Keratinocyte (primary cell): Measurements from ENCODE around the gene TMEM151B. TPM values are rescaled to one million over a fixed set of nuclear protein-coding genes. Genes with fewer than 3 reads are reported as not detected.
A peak's percentile ranks its signal among the peaks of the same experiment; 100 is the strongest.

Experiments used
- DNase-seq: peaks from one replicate; pipeline ENCODE4 v3.0.0-alpha.2; 2011; ENCODE audit warnings: low read depth, missing footprints, low spot score
- FAIRE-seq: peaks from 2 replicates; lab custom pipeline; 2011; peaks lifted over from hg19 to GRCh38; lab: Jason Lieb, UNC
- H2AFZ ChIP-seq: 2 replicates; pipeline ENCODE4 v1.6.0; 2012; ENCODE audit warnings: low read length, control low read depth, inconsistent platforms; ENCODE audit not compliant: control insufficient read depth
- H3K27ac ChIP-seq: 2 replicates; pipeline ENCODE4 v1.5.1; 2011; ENCODE audit warnings: low read length; ENCODE audit not compliant: control insufficient read depth, insufficient read depth
- H3K27me3 ChIP-seq: 3 replicates; pipeline ENCODE4 v1.6.0; 2011; ENCODE audit warnings: low read length; ENCODE audit not compliant: control insufficient read depth, insufficient read depth; ENCODE audit errors: extremely low read depth
- H3K36me3 ChIP-seq, 2 experiments: 2 replicates in 1 of 2; 3 replicates in 1 of 2; pipeline ENCODE4 v1.5.1; 2011; ENCODE audit warnings: low read length in 2 of 2, mild to moderate bottlenecking in 1 of 2; ENCODE audit not compliant: control insufficient read depth in 2 of 2, insufficient read depth in 2 of 2; ENCODE audit errors: extremely low read depth in 1 of 2
- H3K4me1 ChIP-seq: 3 replicates; pipeline ENCODE4 v1.5.1; 2011; ENCODE audit warnings: low read length; ENCODE audit not compliant: control insufficient read depth, insufficient read depth; ENCODE audit errors: extremely low read depth
- H3K4me2 ChIP-seq: 3 replicates; pipeline ENCODE4 v1.6.0; 2011; ENCODE audit warnings: low read depth, low read length; ENCODE audit not compliant: control insufficient read depth, insufficient read depth; ENCODE audit errors: extremely low read depth
- H3K4me3 ChIP-seq, 3 experiments: fragments of 200-600 bp in 1 of 3; sonication (generic) in 1 of 3; 2 replicates in 2 of 3; 3 replicates in 1 of 3; pipeline ENCODE4 v1.5.1; 2011 to 2016; ENCODE audit warnings: low read length in 3 of 3, mild to moderate bottlenecking in 3 of 3, control low read depth in 2 of 3, inconsistent platforms in 1 of 3, low read depth in 1 of 3, mixed read lengths in 1 of 3, mixed run types in 1 of 3, moderate library complexity in 1 of 3; ENCODE audit not compliant: control insufficient read depth in 2 of 3, insufficient read depth in 2 of 3; ENCODE audit errors: extremely low read depth in 1 of 3
- H3K79me2 ChIP-seq: 2 replicates; pipeline ENCODE4 v1.6.0; 2012; ENCODE audit warnings: low read length; ENCODE audit not compliant: control insufficient read depth, insufficient read depth
- H3K9ac ChIP-seq: 3 replicates; pipeline ENCODE4 v1.6.0; 2011; ENCODE audit warnings: low read length; ENCODE audit not compliant: control insufficient read depth, insufficient read depth; ENCODE audit errors: extremely low read depth
- H3K9me1 ChIP-seq: 3 replicates; pipeline ENCODE4 v1.6.0; 2011; ENCODE audit warnings: low read length; ENCODE audit not compliant: control insufficient read depth, insufficient read depth; ENCODE audit errors: extremely low read depth
- H3K9me3 ChIP-seq: 2 replicates; pipeline ENCODE4 v1.5.1; 2012; ENCODE audit warnings: low read depth, low read length; ENCODE audit not compliant: control insufficient read depth
- H4K20me1 ChIP-seq: 3 replicates; pipeline ENCODE4 v1.6.0; 2011; ENCODE audit warnings: low read length; ENCODE audit not compliant: control insufficient read depth, insufficient read depth; ENCODE audit errors: extremely low read depth
- CTCF ChIP-seq, 3 experiments: IDR thresholded peaks in 1 of 3; conservative IDR thresholded peaks in 1 of 3; optimal IDR thresholded peaks in 1 of 3; 2 replicates in 2 of 3; 3 replicates in 1 of 3; pipeline versions ENCODE3 to v1.5.1; 2011; ENCODE audit warnings: low read length in 3 of 3, mild to moderate bottlenecking in 3 of 3, moderate library complexity in 2 of 3, control low read depth in 1 of 3, inconsistent platforms in 1 of 3; ENCODE audit not compliant: insufficient read depth in 2 of 3; ENCODE audit errors: extremely low read depth in 1 of 3
- EZH2 ChIP-seq: IDR thresholded peaks from one replicate; pipeline ENCODE4 v1.6.1; 2012; ENCODE audit warnings: inconsistent platforms, mild to moderate bottlenecking, low read length, moderate library complexity
- dilution Hi-C: fragments of 300-500 bp; cut with MboI; formaldehyde crosslinking; loops from one replicate; pipeline ENCODE4 v1.7.0; 2020; ENCODE audit warnings: low sequenced_read_pairs; ENCODE audit not compliant: extremely low pct_ligation_motif_present
- polyA plus RNA-seq, 5 experiments: library from polyadenylated mRNA; depleted of rRNA in 3 of 5; stranded (reverse) in 3 of 5; stranded (forward) in 1 of 5; unstranded in 1 of 5; fragments of >200 nt; gene quantifications; 1 replicate in 1 of 5; 2 replicates in 3 of 5; 3 replicates in 1 of 5; pipeline versions ENCODE4 v1.2.1 to v1.2.3, GENCODE V29; 2011 to 2012; ENCODE audit warnings: missing spikeins in 2 of 5, low read depth in 1 of 5, low replicate concordance in 1 of 5

Gene TMEM151B
- polyA plus RNA-seq, 1 donor (not counting 4 experiments of a cell fraction or from before 2014, with no cell fraction given) = not detected

GRCh38 chr6:44265722-44266233 lies 4.5 kb upstream of the TMEM151B start:
- H2AFZ ChIP-seq = no peak overlapping the region
- H3K4me2 ChIP-seq = no peak overlapping the region
- no peak for TF ChIP-seq EZH2
- TF ChIP-seq CTCF (optimal IDR thresholded peaks at IDR 0.05 in 1 of 3, IDR thresholded peaks at IDR 0.05 in 1 of 3, conservative IDR thresholded peaks at IDR 0.05 in 1 of 3; ENCODE audit: extremely low read depth in 1 of 3, insufficient read depth in 2 of 3, low read length in 3 of 3) = no peak
- DNase-seq (no peak), FAIRE-seq (no peak)
- peaks cover 3% of the 10 kb centered on the region for H4K20me1 ChIP-seq
- peaks cover 16% of the 10 kb centered on the region for H3K27me3 ChIP-seq
- peaks cover 33% of the 10 kb centered on the region for H3K4me1 ChIP-seq
- peak overlapping the region in 1 of 3 experiments; percentile 63 for H3K4me3 ChIP-seq
- no peak overlapping the region for H3K9ac ChIP-seq
- H3K36me3 ChIP-seq = peaks cover 5 to 6% of the 10 kb centered on the region in 2 experiments
- no peaks in the 10 kb centered on the region for H3K9me3 ChIP-seq
- no peaks in the 10 kb centered on the region for H3K9me1 ChIP-seq
- dilution Hi-C loops = no loop called here
- H3K27ac ChIP-seq = no peak overlapping the region
- H3K79me2 ChIP-seq = peaks cover 26% of the 10 kb centered on the region

GRCh38 chr6:44266347-44266746 lies 3.9 kb upstream of the TMEM151B start:
- Histone ChIP-seq H3K36me3 (peaks cover 1 to 6% of the 10 kb centered on the region in 2 experiments), H2AFZ (no peak overlapping the region), H4K20me1 (peaks cover 3% of the 10 kb centered on the region), H3K4me2 (no peak overlapping the region), H3K9me3 (no peaks in the 10 kb centered on the region), H3K4me3 (no peak overlapping the region), H3K9me1 (no peaks in the 10 kb centered on the region), H3K27ac (no peak overlapping the region), H3K79me2 (peaks cover 26% of the 10 kb centered on the region), H3K4me1 (peaks cover 33% of the 10 kb centered on the region), H3K9ac (no peak overlapping the region), H3K27me3 (peaks cover 21% of the 10 kb centered on the region)
- FAIRE-seq (no peak), DNase-seq (no peak)
- TF ChIP-seq EZH2 (no peak), CTCF (optimal IDR thresholded peaks at IDR 0.05 in 1 of 3, IDR thresholded peaks at IDR 0.05 in 1 of 3, conservative IDR thresholded peaks at IDR 0.05 in 1 of 3; ENCODE audit: extremely low read depth in 1 of 3, insufficient read depth in 2 of 3, low read length in 3 of 3) (no peak)
- dilution Hi-C loops = no loop called here
